Measurements from ENCODE around the gene PANK4. TPM values are rescaled to one million over a fixed set of nuclear protein-coding genes. Genes with fewer than 3 reads are reported as not detected.

PANK4 gene
- total RNA-seq, 1 donor: 33.5 TPM

DNA sequence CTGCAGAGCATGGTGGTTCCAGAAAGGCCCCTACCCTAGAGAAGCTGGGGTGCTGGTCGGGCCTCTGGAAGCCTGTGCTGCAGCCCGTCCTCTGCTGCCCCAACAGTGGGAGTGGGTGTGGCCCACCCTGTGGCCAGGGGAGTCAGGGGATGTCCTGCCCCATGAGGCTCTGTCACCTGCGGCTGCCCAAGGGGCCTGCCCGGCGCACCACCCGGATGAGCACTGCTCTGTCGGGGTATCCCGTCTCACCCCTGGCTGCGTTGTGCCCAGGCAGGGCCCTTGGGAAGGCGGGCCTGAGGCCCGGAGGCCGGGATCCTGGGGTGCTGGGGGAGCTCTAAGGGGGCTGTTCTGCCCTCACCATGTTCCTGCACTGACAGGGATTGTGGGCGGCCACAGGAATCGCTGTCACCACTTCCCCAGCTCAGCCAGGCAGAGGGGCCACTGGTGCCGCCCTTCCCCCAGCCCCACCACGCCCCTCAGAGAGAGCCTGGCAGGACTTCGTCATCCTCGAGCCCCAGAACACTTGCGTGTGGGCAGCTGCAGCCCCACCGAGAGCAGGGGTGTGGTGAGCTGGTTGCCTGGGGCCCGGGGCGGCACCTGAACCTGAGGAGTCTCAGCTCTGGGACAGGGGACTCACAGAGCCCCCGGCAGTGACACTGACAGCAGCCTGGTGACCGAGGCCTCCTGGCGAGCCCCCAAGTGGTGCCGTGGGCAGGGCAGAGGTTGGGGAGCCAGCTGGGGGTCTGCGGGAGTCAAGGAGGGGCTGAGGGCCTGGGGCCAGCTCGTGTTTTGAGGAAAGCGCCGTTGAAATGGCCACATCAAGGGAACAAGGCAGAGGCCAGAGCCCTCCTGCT lies 20.2 kb downstream of the PANK4 start:
- Histone ChIP-seq H3K4me3 (ENCODE audit: low read length) (no peak overlapping the region), H3K9me3 (ENCODE audit: low read depth, low read length) (no peaks in the 10 kb centered on the region), H3K27me3 (ENCODE audit: insufficient read depth, low read length) (no peaks in the 10 kb centered on the region), H3K4me1 (ENCODE audit: insufficient read depth, low read length) (no peaks in the 10 kb centered on the region)

DNA sequence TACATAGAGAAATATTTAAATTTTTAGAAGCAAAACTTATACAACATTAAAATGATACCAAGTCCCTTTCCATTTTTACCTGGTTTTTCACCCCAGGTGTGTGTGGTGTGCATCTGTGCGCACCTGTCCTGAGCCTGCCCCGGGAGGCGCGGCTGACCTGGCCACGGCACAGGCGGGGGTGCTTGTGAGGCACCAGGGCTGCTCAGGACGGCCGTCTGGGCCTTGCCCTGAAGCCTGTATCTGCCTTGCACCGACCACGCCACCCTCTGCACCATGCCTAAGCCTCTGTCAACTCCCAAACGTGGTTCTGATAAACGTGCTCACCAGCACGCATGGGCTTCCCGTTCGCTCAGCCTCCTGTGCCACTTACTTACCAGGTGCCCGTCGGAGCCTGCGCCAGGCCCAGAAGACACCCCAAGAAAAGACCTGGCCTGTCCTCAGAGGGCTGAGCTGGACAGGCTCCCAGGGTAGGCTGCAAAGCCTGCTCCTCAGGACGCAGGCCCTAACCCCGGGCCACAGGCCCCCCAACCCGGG lies 20.9 kb downstream of the PANK4 start:
- no peaks in the 10 kb centered on the region for H3K9me3 ChIP-seq (ENCODE audit: low read depth, low read length)
- H3K4me3 ChIP-seq (ENCODE audit: low read length): no peak overlapping the region
- H3K27me3 ChIP-seq (ENCODE audit: insufficient read depth, low read length): no peaks in the 10 kb centered on the region
- H3K4me1 ChIP-seq (ENCODE audit: insufficient read depth, low read length): peaks cover under 1% of the 10 kb centered on the region

DNA sequence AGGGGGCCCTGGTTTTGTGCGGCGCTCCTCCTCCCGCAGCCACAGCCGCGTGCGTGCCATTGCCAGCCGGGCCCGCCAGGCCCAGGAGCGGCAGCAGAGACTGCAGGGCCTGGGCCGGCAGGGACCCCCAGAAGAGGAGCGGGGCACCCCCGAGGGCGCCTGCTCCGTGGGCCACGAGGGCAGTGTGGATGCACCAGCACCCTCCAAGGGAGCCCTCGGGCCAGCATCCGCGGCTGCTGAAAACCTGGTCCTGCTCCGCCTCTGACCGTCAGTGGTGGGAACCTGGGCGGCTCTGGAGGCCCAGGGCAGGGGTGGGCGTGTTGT lies 21.5 kb downstream of the PANK4 start:
- no peaks in the 10 kb centered on the region for H3K9me3 ChIP-seq (ENCODE audit: low read depth, low read length)
- H3K4me3 ChIP-seq (ENCODE audit: low read length): no peak overlapping the region
- H3K27me3 ChIP-seq (ENCODE audit: insufficient read depth, low read length): no peaks in the 10 kb centered on the region
- peaks cover 7% of the 10 kb centered on the region for H3K4me1 ChIP-seq (ENCODE audit: insufficient read depth, low read length)

DNA sequence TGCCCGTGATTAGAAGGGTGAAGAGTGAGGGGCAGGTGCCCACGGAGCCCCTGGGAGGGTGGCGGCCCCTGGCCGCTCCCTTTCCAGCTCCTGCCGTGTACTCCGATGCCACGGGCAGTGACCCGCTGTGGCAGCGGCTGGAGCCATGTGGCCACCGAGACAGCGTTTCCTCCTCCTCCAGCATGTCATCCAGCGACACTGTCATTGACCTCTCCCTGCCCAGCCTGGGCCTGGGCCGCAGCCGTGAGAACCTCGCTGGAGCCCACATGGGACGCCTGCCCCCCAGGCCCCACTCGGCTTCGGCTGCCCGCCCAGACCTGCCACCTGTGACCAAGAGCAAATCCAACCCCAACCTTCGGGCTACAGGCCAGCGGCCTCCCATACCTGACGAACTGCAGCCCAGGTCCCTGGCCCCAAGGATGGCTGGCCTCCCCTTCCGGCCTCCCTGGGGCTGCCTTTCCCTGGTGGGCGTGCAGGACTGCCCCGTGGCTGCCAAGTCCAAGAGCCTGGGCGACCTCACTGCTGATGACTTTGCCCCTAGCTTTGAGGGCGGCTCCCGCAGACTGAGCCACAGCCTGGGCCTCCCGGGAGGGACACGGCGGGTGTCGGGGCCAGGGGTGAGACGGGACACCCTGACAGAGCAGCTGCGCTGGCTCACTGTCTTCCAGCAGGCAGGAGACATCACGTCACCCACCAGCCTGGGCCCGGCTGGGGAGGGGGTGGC lies 22.0 kb downstream of the PANK4 start:
- H3K27me3 ChIP-seq (ENCODE audit: insufficient read depth, low read length): no peaks in the 10 kb centered on the region
- no peak overlapping the region for H3K4me3 ChIP-seq (ENCODE audit: low read length)
- H3K4me1 ChIP-seq (ENCODE audit: insufficient read depth, low read length): peaks cover 12% of the 10 kb centered on the region
- no peaks in the 10 kb centered on the region for H3K9me3 ChIP-seq (ENCODE audit: low read depth, low read length)

DNA sequence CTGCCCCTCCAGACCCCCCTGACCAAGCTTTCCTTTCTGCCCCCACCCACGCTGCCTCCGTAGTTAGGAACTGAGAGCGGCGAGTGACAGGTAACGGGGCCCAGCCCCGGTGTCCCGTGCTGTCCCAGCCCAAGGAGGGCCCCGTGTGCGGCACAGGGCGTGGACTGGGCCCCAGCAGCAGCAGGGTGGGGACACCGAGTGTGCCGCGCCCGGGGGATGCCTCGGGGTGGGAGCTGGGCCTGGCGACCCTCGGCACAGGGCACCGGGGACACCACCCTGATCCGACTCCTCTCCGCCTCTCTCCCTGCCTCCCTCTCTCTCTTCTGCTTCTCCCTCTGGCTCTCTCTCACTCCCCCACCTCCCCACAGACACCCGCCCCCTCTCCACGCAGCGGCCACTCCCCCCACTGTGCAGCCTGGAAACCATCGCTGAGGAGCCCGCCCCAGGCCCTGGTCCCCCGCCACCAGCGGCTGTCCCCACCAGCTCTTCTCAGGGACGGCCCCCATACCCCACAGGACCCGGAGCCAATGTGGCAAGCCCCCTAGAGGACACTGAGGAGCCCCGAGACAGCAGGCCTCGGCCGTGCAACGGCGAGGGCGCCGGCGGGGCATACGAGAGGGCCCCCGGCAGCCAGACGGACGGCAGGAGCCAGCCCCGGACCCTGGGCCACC lies 22.7 kb downstream of the PANK4 start:
- Histone ChIP-seq H3K4me3 (ENCODE audit: low read length) (no peak overlapping the region), H3K27me3 (ENCODE audit: insufficient read depth, low read length) (no peaks in the 10 kb centered on the region), H3K4me1 (ENCODE audit: insufficient read depth, low read length) (peaks cover 17% of the 10 kb centered on the region), H3K9me3 (ENCODE audit: low read depth, low read length) (no peaks in the 10 kb centered on the region)

DNA sequence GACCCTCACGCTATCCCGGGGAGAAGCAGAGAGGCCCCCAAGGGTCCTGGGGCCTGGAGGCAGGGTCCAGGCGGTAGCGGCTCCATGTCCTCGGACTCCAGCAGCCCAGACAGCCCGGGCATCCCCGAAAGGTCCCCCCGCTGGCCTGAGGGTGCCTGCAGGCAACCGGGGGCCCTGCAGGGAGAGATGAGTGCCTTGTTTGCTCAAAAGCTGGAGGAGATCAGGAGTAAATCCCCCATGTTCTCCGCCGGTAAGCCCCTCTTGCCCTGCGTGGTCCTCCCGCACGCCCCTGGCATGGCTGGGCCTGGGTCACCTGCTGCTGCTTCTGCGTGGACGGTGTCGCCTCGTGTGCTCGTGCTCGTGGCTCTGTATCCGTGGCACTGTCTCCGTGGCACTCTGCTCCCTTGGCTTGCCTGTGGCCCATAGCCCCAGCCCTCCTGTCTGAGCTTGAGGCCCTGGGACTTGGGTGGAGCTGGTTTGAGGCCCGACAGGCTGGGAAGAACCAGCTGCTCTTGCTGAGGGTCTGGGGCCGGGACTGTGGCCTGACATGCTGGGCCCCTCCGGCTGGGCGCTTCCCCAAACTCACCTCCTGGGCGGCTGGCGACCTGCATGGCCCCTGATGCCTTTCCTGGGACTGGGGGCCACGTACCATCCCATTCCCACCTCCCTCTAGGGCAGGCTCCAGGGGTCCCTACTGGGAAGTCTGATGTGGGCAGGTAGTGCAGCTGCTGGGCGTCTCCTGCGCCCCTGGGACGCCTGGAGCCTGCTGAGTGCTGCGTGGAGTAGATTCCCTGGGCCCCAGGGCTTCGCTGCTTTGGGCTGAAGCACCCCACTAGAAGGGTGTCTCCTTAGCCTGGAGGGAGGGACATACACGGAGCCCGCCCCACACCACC lies 23.5 kb downstream of the PANK4 start:
- H3K9me3 ChIP-seq (ENCODE audit: low read depth, low read length): no peaks in the 10 kb centered on the region
- H3K4me1 ChIP-seq (ENCODE audit: insufficient read depth, low read length): peaks cover 17% of the 10 kb centered on the region
- no peak overlapping the region for H3K4me3 ChIP-seq (ENCODE audit: low read length)
- H3K27me3 ChIP-seq (ENCODE audit: insufficient read depth, low read length): no peaks in the 10 kb centered on the region

DNA sequence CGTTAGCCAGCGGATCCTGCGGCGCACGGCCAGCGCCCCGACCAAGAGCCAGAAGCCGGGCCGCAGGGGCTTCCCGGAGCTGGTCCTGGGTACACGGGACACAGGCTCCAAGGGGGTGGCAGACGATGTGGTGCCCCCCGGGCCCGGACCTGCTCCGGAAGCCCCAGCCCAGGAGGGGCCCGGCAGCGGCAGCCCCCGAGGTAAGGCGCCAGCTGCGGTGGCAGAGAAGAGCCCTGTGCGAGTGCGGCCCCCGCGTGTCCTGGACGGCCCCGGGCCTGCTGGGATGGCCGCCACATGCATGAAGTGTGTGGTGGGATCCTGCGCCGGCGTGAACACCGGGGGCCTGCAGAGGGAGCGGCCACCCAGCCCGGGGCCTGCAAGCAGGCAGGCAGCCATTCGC lies 24.2 kb downstream of the PANK4 start:
- H3K4me1 ChIP-seq (ENCODE audit: insufficient read depth, low read length): peaks cover 17% of the 10 kb centered on the region
- H3K4me3 ChIP-seq (ENCODE audit: low read length): no peak overlapping the region
- H3K27me3 ChIP-seq (ENCODE audit: insufficient read depth, low read length): no peaks in the 10 kb centered on the region
- no peaks in the 10 kb centered on the region for H3K9me3 ChIP-seq (ENCODE audit: low read depth, low read length)

DNA sequence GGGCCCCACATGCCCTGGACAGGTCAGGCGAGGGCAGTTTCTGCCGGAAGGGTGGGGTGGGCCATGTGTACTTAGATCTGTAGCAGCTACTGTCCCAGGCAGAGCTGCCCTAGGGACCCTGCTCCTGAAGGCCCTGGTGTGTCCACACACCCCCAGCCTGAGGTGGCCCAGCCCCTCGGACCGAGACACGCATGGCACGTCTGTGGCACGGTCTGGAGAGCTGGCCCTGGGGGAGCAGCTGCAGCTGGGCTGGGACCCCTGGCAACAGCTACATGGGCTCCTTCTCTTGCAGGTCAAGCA lies 24.6 kb downstream of the PANK4 start:
- H3K4me3 ChIP-seq (ENCODE audit: low read length): no peak overlapping the region
- H3K9me3 ChIP-seq (ENCODE audit: low read depth, low read length): no peaks in the 10 kb centered on the region
- H3K27me3 ChIP-seq (ENCODE audit: insufficient read depth, low read length): no peaks in the 10 kb centered on the region
- H3K4me1 ChIP-seq (ENCODE audit: insufficient read depth, low read length): peaks cover 20% of the 10 kb centered on the region

DNA sequence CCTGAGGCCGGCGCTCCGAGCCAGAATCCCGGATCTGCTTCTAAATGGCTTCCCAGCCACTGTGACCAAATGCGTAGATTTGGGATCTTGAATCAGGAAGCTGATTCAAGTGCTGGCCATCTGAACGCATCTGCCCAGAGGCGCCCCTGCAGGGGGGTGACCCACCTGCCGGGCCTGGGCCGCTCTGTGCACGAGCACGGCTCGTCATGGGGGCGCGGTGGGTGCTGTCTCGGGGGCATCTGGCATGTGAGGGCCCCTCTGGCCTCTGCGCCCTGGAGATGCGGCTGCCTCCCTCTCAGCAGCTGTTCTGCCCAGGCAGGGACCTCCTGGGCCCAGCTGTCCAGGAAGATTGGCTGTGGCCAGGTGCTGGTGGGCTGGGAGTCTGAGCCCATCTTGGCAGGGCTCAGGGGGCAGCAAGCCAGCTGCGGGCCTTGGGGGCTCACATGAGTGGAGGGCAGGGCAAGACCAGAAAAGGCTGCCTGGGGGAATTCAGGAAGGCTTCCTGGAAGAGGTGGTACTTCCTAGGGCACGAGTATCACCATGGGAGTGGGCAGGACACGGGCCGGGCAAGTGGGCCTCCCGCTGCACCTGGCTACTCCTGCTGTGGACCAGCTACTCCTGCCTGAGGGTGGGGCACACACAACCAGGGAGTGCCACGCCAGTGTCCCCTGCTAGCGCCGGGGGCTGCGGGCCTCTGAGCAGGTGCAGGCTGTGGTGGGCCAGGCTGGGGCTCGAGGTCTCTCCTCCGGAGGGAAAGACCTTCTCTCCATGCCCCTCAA lies 25.2 kb downstream of the PANK4 start:
- Histone ChIP-seq H3K9me3 (ENCODE audit: low read depth, low read length) (no peaks in the 10 kb centered on the region), H3K4me1 (ENCODE audit: insufficient read depth, low read length) (peaks cover 26% of the 10 kb centered on the region), H3K4me3 (ENCODE audit: low read length) (no peak overlapping the region), H3K27me3 (ENCODE audit: insufficient read depth, low read length) (no peaks in the 10 kb centered on the region)

DNA sequence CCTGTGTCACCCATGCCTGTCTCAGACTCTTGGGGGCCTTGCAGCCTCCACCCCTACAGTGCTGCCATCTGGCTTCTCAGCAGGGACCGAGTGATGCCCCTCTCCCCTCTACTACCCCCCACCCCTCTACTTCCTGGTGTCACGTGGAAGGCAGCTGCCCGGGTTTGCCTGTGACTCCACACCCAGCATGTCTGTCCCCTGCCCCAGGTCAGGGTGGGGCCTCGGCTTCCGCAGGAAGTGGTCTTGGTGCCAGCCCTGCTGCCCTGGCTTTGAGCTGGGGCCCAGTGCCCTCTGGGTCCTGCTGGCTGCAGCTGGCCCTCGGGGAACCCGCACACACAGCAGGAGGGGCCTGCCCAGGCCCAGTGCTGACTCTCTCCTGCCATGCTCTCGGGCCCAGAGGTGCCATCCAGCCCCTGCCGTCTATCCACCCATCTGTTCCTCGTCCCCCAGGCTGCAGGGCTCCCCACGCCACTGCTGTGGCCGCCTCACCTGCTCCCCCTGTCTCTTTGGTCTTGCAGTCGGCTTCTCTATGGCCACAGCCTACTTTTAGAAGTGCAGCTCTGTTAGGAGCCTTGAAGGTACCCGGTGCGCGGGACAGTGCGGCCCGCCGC lies 26.3 kb downstream of the PANK4 start:
- H3K9me3 ChIP-seq (ENCODE audit: low read depth, low read length): no peaks in the 10 kb centered on the region
- H3K4me3 ChIP-seq (ENCODE audit: low read length): no peak overlapping the region
- H3K27me3 ChIP-seq (ENCODE audit: insufficient read depth, low read length): no peaks in the 10 kb centered on the region
- H3K4me1 ChIP-seq (ENCODE audit: insufficient read depth, low read length): peaks cover 30% of the 10 kb centered on the region

DNA sequence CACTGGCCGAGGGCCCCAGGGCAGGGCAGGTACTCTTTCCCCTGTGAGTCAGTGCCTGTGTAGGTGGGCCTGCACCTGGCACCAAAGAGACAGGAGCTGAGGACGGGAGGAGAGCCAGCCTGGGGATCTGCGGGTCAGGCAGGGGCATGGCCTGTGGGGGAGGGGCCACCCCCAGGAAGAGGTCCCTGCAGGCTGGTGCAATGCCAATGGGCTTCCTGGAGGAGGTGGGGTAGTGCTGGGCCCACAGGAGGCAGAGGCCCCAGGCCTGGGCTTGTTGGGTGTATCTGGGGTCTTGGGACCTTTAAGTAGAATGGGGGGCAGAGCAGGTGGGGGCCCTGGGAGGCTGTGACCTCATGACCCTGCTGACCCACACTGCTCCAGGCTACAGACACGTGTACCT lies 27.1 kb downstream of the PANK4 start:
- no peaks in the 10 kb centered on the region for H3K9me3 ChIP-seq (ENCODE audit: low read depth, low read length)
- H3K4me3 ChIP-seq (ENCODE audit: low read length): no peak overlapping the region
- no peaks in the 10 kb centered on the region for H3K27me3 ChIP-seq (ENCODE audit: insufficient read depth, low read length)
- peaks cover 31% of the 10 kb centered on the region for H3K4me1 ChIP-seq (ENCODE audit: insufficient read depth, low read length)

DNA sequence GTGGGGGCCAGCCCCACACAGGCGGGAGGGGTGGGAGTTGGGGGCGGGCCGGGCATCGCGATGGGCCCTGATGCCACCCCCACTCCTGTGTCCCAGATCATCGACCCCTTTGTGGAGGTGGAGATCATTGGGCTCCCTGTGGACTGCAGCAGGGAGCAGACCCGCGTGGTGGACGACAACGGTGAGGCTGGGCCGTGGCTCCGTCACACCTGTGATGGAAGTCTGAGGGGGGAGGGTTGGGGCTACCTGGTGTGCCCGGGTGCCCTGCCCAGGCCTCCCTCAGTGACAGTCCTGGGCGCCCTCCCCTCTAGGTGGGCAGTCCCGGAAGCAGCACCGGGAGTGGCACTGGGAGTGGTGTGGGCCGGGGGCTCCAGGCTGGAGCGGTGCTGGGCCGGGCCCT lies 27.7 kb downstream of the PANK4 start:
- Histone ChIP-seq H3K4me3 (ENCODE audit: low read length) (no peak overlapping the region), H3K4me1 (ENCODE audit: insufficient read depth, low read length) (peaks cover 38% of the 10 kb centered on the region), H3K27me3 (ENCODE audit: insufficient read depth, low read length) (no peaks in the 10 kb centered on the region), H3K9me3 (ENCODE audit: low read depth, low read length) (no peaks in the 10 kb centered on the region)

DNA sequence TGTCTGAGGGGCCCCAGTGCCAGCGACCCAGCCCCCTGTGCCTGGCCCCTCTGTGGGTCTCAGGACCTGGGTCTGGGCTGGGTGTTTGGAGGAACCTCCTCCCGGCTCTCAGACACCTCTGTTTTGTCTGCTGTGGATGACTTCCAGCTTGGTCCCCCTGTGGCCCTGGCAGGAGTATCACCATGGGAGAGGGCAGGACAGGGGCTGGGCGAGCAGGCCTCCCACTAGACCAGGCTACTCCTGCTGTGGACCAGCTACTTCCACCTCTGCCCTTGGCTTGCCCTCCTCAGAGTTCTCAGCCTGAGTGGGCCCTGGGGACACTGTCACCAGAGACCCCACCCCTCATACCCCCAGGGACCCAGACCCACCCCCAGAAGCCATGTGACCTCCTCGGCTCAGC lies 28.5 kb downstream of the PANK4 start:
- H3K9me3 ChIP-seq (ENCODE audit: low read depth, low read length): no peaks in the 10 kb centered on the region
- H3K4me3 ChIP-seq (ENCODE audit: low read length): no peak overlapping the region
- H3K4me1 ChIP-seq (ENCODE audit: insufficient read depth, low read length): peaks cover 45% of the 10 kb centered on the region
- no peaks in the 10 kb centered on the region for H3K27me3 ChIP-seq (ENCODE audit: insufficient read depth, low read length)

DNA sequence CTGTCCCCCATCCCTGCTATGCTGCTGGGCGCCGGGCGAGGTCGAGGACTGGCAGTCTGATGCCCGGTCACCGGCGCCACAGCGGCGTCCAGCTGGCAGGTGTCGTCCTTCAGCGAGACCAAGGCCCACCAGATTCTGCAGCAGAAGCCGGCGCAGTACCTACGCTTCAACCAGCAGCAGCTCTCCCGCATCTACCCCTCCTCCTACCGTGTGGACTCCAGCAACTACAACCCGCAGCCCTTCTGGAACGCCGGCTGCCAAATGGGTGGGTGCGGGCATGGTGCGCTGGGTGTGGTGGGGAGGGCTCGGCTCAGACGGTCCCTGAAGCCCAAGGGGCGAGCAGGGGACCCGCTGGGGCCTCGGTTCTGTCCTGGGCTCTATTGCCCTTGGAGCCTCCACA lies 29.6 kb downstream of the PANK4 start:
- peaks cover 45% of the 10 kb centered on the region for H3K4me1 ChIP-seq (ENCODE audit: insufficient read depth, low read length)
- no peak overlapping the region for H3K4me3 ChIP-seq (ENCODE audit: low read length)
- no peaks in the 10 kb centered on the region for H3K27me3 ChIP-seq (ENCODE audit: insufficient read depth, low read length)
- H3K9me3 ChIP-seq (ENCODE audit: low read depth, low read length): no peaks in the 10 kb centered on the region
